ENCODE results near the gene RPL35A. TPM values are rescaled to one million over a fixed set of nuclear protein-coding genes. Genes with fewer than 3 reads are reported as not detected.
"Not testable (repeated sequence)": the region's sequence is repeated elsewhere in the genome, so short reads cannot be mapped to it uniquely, and the experiment has no call there.

The RPL35A gene
- total and polyA plus RNA-seq, 8 donors, result 684 to 2,285 (median 2,101) TPM

GRCh38 chr3:197912741-197913476 lies 37.1 kb upstream of the RPL35A start:
- intact Hi-C loops (cut with DNase I), result no loop called here
- no peaks in the 10 kb centered on the region for H3K4me1 ChIP-seq
- no peak for TF ChIP-seq CTCF (IDR thresholded peaks at IDR 0.05)
- DNase-seq, result peak in 1 of 4 donors; percentile 81
- no peak for ATAC-seq
- H3K4me3 ChIP-seq, result no peak overlapping the region
- no peaks in the 10 kb centered on the region for H3K27me3 ChIP-seq
- peaks cover 0 to 9% of the 10 kb centered on the region in 2 donors for H3K36me3 ChIP-seq
- H3K27ac ChIP-seq, result no peak overlapping the region
- H3K9me3 ChIP-seq, result no peaks in the 10 kb centered on the region

GRCh38 chr3:197913641-197914380 lies 36.2 kb upstream of the RPL35A start:
- Histone ChIP-seq H3K9me3 (no peaks in the 10 kb centered on the region), H3K36me3 (peaks cover 0 to 9% of the 10 kb centered on the region in 2 donors), H3K27ac (no peak overlapping the region), H3K4me3 (no peak overlapping the region), H3K4me1 (no peaks in the 10 kb centered on the region), H3K27me3 (no peaks in the 10 kb centered on the region)
- intact Hi-C loops (cut with DNase I), result no loop called here
- no peak for TF ChIP-seq CTCF (IDR thresholded peaks at IDR 0.05)
- ATAC-seq (no peak), DNase-seq (no peak)

GRCh38 chr3:197921429-197922275 lies 28.3 kb upstream of the RPL35A start:
- H3K36me3 ChIP-seq, result peaks cover 0 to 22% of the 10 kb centered on the region in 2 donors
- H3K27ac ChIP-seq; H3K9me3 ChIP-seq; ATAC-seq; H3K4me1 ChIP-seq; H3K27me3 ChIP-seq; intact Hi-C loops (cut with DNase I); H3K4me3 ChIP-seq; DNase-seq: not testable (repeated sequence)

GRCh38 chr3:197926418-197926817 lies 23.6 kb upstream of the RPL35A start:
- Histone ChIP-seq H3K4me1 (no peaks in the 10 kb centered on the region), H3K36me3 (peaks cover 0 to 62% of the 10 kb centered on the region in 2 donors), H3K9me3 (no peaks in the 10 kb centered on the region), H3K4me3 (no peak overlapping the region), H3K27me3 (no peaks in the 10 kb centered on the region), H3K27ac (no peak overlapping the region)
- TF ChIP-seq CTCF (IDR thresholded peaks at IDR 0.05), result no peak
- DNase-seq, result no peak
- intact Hi-C loops (cut with DNase I), result no loop called here
- ATAC-seq, result no peak

GRCh38 chr3:197927578-197927977 lies 22.4 kb upstream of the RPL35A start:
- intact Hi-C loops (cut with DNase I); H3K4me1 ChIP-seq; ATAC-seq: not testable (repeated sequence)

More at GRCh38 chr3:197927578-197927977, 22.4 kb upstream of the RPL35A start:
- H3K4me3 ChIP-seq, DNase-seq, H3K27me3 ChIP-seq, H3K27ac ChIP-seq, H3K9me3 ChIP-seq: not testable (repeated sequence)
- H3K36me3 ChIP-seq, result peaks cover 0 to 66% of the 10 kb centered on the region in 2 donors

All from left lung (tissue), 10 donors.